Skeletal muscle satellite cell (primary cell): ENCODE measurements around the gene SLC35F6.

Source experiments
- H3K27me3 ChIP-seq: 2 replicates; pipeline ENCODE4 v1.7.0; 2013; ENCODE audit warnings: low read length; ENCODE audit not compliant: control insufficient read depth, insufficient read depth
- H3K36me3 ChIP-seq: 2 replicates; pipeline ENCODE4 v1.7.0; 2013; ENCODE audit warnings: mild to moderate bottlenecking, control low read depth, low read length; ENCODE audit not compliant: insufficient read depth
- H3K4me1 ChIP-seq: 2 replicates; pipeline ENCODE4 v1.7.0; 2013; ENCODE audit warnings: low read length; ENCODE audit not compliant: control insufficient read depth, insufficient read depth
- H3K4me2 ChIP-seq: 2 replicates; pipeline ENCODE4 v1.7.0; 2013; ENCODE audit warnings: mild to moderate bottlenecking, low read length
- H3K4me3 ChIP-seq: 2 replicates; pipeline ENCODE4 v1.7.0; 2013; ENCODE audit warnings: low read length
- H3K9ac ChIP-seq: 2 replicates; pipeline ENCODE4 v1.7.0; 2013; ENCODE audit warnings: mild to moderate bottlenecking, low read depth, low read length, moderate library complexity
- H3K9me3 ChIP-seq: replicated peaks from 2 replicates; pipeline ENCODE4 v1.7.0; 2013; ENCODE audit warnings: mild to moderate bottlenecking, control low read depth, low read length

SLC35F6 gene

GRCh38 chr2:26723475-26723874 lies 40.6 kb upstream of the SLC35F6 start:
- Histone ChIP-seq H3K9me3 (no peaks in the 10 kb centered on the region), H3K4me3 (no peak overlapping the region), H3K9ac (no peak overlapping the region), H3K36me3 (no peaks in the 10 kb centered on the region), H3K4me1 (peaks cover 31% of the 10 kb centered on the region), H3K4me2 (peak overlapping the region; percentile 43), H3K27me3 (peaks cover 21% of the 10 kb centered on the region)

- H3K9ac ChIP-seq = no peak overlapping the region
These were observed 39.9 kb upstream of the SLC35F6 start for GRCh38 chr2:26723991-26724750.

GRCh38 chr2:26724784-26725520 lies 39.1 kb upstream of the SLC35F6 start:
- Histone ChIP-seq H3K27me3 (peaks cover 25% of the 10 kb centered on the region), H3K4me3 (no peak overlapping the region), H3K9me3 (no peaks in the 10 kb centered on the region), H3K4me2 (no peak overlapping the region), H3K4me1 (peaks cover 31% of the 10 kb centered on the region), H3K9ac (no peak overlapping the region), H3K36me3 (no peaks in the 10 kb centered on the region)

More at GRCh38 chr2:26723991-26724750, 39.9 kb upstream of the SLC35F6 start:
- H3K9me3 ChIP-seq = no peaks in the 10 kb centered on the region
- H3K27me3 ChIP-seq = peaks cover 21% of the 10 kb centered on the region
- peak overlapping the region; percentile 43 for H3K4me2 ChIP-seq
- peaks cover 31% of the 10 kb centered on the region for H3K4me1 ChIP-seq
- H3K4me3 ChIP-seq = no peak overlapping the region
- no peaks in the 10 kb centered on the region for H3K36me3 ChIP-seq

- Histone ChIP-seq H3K4me1 (peaks cover 30% of the 10 kb centered on the region), H3K27me3 (peaks cover 30% of the 10 kb centered on the region), H3K36me3 (no peaks in the 10 kb centered on the region)
These were observed 38.6 kb upstream of the SLC35F6 start for GRCh38 chr2:26725521-26725820.

GRCh38 chr2:26726228-26726627 lies 37.9 kb upstream of the SLC35F6 start:
- H3K4me3 ChIP-seq = no peak overlapping the region
- no peak overlapping the region for H3K9ac ChIP-seq
- H3K4me2 ChIP-seq = no peak overlapping the region
- H3K4me1 ChIP-seq = peaks cover 24% of the 10 kb centered on the region
- no peaks in the 10 kb centered on the region for H3K36me3 ChIP-seq
- no peaks in the 10 kb centered on the region for H3K9me3 ChIP-seq
- peaks cover 35% of the 10 kb centered on the region for H3K27me3 ChIP-seq

More at GRCh38 chr2:26725521-26725820, 38.6 kb upstream of the SLC35F6 start:
- H3K4me2 ChIP-seq = no peak overlapping the region
- no peaks in the 10 kb centered on the region for H3K9me3 ChIP-seq
- H3K4me3 ChIP-seq = no peak overlapping the region
- H3K9ac ChIP-seq = no peak overlapping the region

- Histone ChIP-seq H3K4me2 (peak overlapping the region; percentile 63), H3K36me3 (no peaks in the 10 kb centered on the region), H3K9ac (no peak overlapping the region), H3K4me1 (peaks cover 24% of the 10 kb centered on the region), H3K27me3 (peaks cover 49% of the 10 kb centered on the region), H3K4me3 (no peak overlapping the region), H3K9me3 (no peaks in the 10 kb centered on the region)
These were observed 36.2 kb upstream of the SLC35F6 start for GRCh38 chr2:26727641-26728561.

- Histone ChIP-seq H3K9me3 (no peaks in the 10 kb centered on the region), H3K4me3 (no peak overlapping the region), H3K4me2 (no peak overlapping the region), H3K4me1 (peaks cover 15% of the 10 kb centered on the region), H3K9ac (no peak overlapping the region), H3K36me3 (no peaks in the 10 kb centered on the region), H3K27me3 (peaks cover 59% of the 10 kb centered on the region)
These were observed 34.8 kb upstream of the SLC35F6 start for GRCh38 chr2:26729311-26729710.

GRCh38 chr2:26730549-26731344 lies 33.3 kb upstream of the SLC35F6 start:
- Histone ChIP-seq H3K27me3 (peaks cover 59% of the 10 kb centered on the region), H3K4me1 (peaks cover 5% of the 10 kb centered on the region), H3K9ac (no peak overlapping the region), H3K4me2 (no peak overlapping the region), H3K9me3 (no peaks in the 10 kb centered on the region), H3K4me3 (no peak overlapping the region), H3K36me3 (no peaks in the 10 kb centered on the region)

- no peaks in the 10 kb centered on the region for H3K9me3 ChIP-seq
- H3K36me3 ChIP-seq = no peaks in the 10 kb centered on the region
- H3K9ac ChIP-seq = no peak overlapping the region
- H3K4me2 ChIP-seq = no peak overlapping the region
- H3K4me1 ChIP-seq = peaks cover 5% of the 10 kb centered on the region
- H3K27me3 ChIP-seq = peaks cover 59% of the 10 kb centered on the region
- H3K4me3 ChIP-seq = no peak overlapping the region
These were observed 32.4 kb upstream of the SLC35F6 start for GRCh38 chr2:26731714-26732113.

- no peaks in the 10 kb centered on the region for H3K36me3 ChIP-seq
These were observed 31.6 kb upstream of the SLC35F6 start for GRCh38 chr2:26732446-26732845.

More at GRCh38 chr2:26732446-26732845, 31.6 kb upstream of the SLC35F6 start:
- H3K9me3 ChIP-seq = no peaks in the 10 kb centered on the region
- H3K4me3 ChIP-seq = no peak overlapping the region
- H3K27me3 ChIP-seq = peaks cover 58% of the 10 kb centered on the region
- peaks cover 5% of the 10 kb centered on the region for H3K4me1 ChIP-seq
- H3K9ac ChIP-seq = no peak overlapping the region
- no peak overlapping the region for H3K4me2 ChIP-seq
